Caco-2 (cell line): ENCODE measurements around the gene DDTL. TPM values are rescaled to one million over a fixed set of nuclear protein-coding genes. Genes with fewer than 3 reads are reported as not detected.
A peak's percentile ranks its signal among the peaks of the same experiment; 100 is the strongest.

Experiments
- BruUV-seq: library from RNA; stranded (reverse); fragments of 400-500 nt; replicated peaks from 2 replicates; lab custom pipeline; 2021; lab: Mats Ljungman, UMichigan
- CTCF ChIA-PET: fragments of 300-600 bp; sonication (Branson Sonifier 250); formaldehyde crosslinking; loops from one replicate; lab custom pipeline; 2022; ENCODE audit warnings: antibody characterized with exemption; lab: Charles Lee
- POLR2A ChIA-PET: fragments of 300-600 bp; sonication (Branson Sonifier 250); formaldehyde crosslinking; loops from one replicate; lab custom pipeline; 2022; ENCODE audit warnings: antibody characterized with exemption; lab: Charles Lee
- DNase-seq, 2 experiments: peaks; one replicate each; pipeline versions ENCODE4 v3.0.0 to v3.0.0-alpha.2; 2020 to 2022
- H3K27me3 ChIP-seq: replicated peaks from 2 replicates; pipeline ENCODE4 v1.6.0; 2011; ENCODE audit warnings: low read length; ENCODE audit not compliant: control insufficient read depth, insufficient read depth
- H3K36me3 ChIP-seq: 2 replicates; pipeline ENCODE4 v1.5.1; 2011; ENCODE audit warnings: low read length; ENCODE audit not compliant: control insufficient read depth, insufficient read depth
- H3K4me1 ChIP-seq: fragments of 250-450 bp; sonication (Bioruptor Pico); 2 replicates; pipeline ENCODE4 v1.5.1; 2020; ENCODE audit warnings: mild to moderate bottlenecking
- H3K4me3 ChIP-seq: 2 replicates; pipeline ENCODE4 v1.5.1; 2011; ENCODE audit warnings: low read depth, mild to moderate bottlenecking, control low read depth, low read length
- H3K9me3 ChIP-seq: fragments of 250-450 bp; sonication (Bioruptor Pico); 2 replicates; pipeline ENCODE4 v1.5.1; 2020; ENCODE audit warnings: mild to moderate bottlenecking, moderate library complexity
- H3K27ac Mint-ChIP-seq: one replicate; pipeline ENCODE4 v1.8.0; 2022; ENCODE audit warnings: mixed read lengths; ENCODE audit not compliant: unreplicated experiment
- H3K27me3 Mint-ChIP-seq: one replicate; pipeline ENCODE4 v1.8.0; 2022; ENCODE audit warnings: mixed read lengths; ENCODE audit not compliant: insufficient read depth, unreplicated experiment
- H3K36me3 Mint-ChIP-seq: one replicate; pipeline ENCODE4 v1.8.0; 2022; ENCODE audit warnings: mild to moderate bottlenecking, mixed read lengths; ENCODE audit not compliant: insufficient read depth, unreplicated experiment
- H3K4me1 Mint-ChIP-seq: one replicate; pipeline ENCODE4 v1.8.0; 2022; ENCODE audit warnings: low read depth, mixed read lengths; ENCODE audit not compliant: unreplicated experiment
- H3K4me3 Mint-ChIP-seq: one replicate; pipeline ENCODE4 v1.8.0; 2022; ENCODE audit warnings: mild to moderate bottlenecking, moderate library complexity, mixed read lengths; ENCODE audit not compliant: unreplicated experiment
- H3K9me3 Mint-ChIP-seq: one replicate; pipeline ENCODE4 v1.8.0; 2022; ENCODE audit warnings: mixed read lengths; ENCODE audit not compliant: unreplicated experiment
- CTCF ChIP-seq, 2 experiments: fragments of 200-600 bp in 1 of 2; IDR thresholded peaks; 1 replicate in 1 of 2; 2 replicates in 1 of 2; pipeline versions ENCODE4 v1.5.1 to v1.8.0; 2011 to 2022; ENCODE audit warnings: antibody characterized with exemption in 1 of 2, control low read depth in 1 of 2, inconsistent platforms in 1 of 2, low read depth in 1 of 2, low read length in 1 of 2, mild to moderate bottlenecking in 1 of 2, moderate library complexity in 1 of 2; ENCODE audit not compliant: insufficient read depth in 1 of 2, severe bottlenecking in 1 of 2, unreplicated experiment in 1 of 2
- intact Hi-C: fragments of 100-400 bp; cut with micrococcal nuclease; formaldehyde crosslinking; loops from one replicate; pipeline ENCODE4 v1.10.0; 2022; ENCODE audit not compliant: unreplicated experiment
- total RNA-seq: library from RNA; stranded (reverse); gene quantifications from 2 replicates; pipeline ENCODE4 v1.2.3, GENCODE V29; 2022

DDTL gene
- total RNA-seq, 1 experiment from 2014 or later: 4.1 TPM

DNA sequence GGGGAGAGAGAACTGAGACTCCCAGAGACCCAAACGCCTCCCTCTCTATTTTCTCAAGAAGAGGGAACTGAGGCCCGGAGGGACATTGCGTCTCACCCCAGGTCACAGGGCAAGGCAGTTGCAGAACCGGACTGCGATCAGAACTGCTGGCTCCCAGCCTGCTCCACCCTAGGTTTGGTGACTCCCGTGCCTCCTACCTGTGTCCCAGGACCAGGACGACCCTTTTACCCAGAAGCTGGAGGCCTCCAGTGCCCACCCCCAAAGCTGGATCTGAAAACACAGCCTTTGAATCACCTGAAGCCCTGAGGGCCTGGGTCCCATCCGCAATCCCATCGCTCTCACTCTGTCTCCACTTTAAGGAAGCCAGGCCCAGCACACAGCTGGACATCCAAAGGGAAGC, 37.2 kb downstream of the DDTL start:
- Mint-ChIP-seq H3K4me1 (peaks cover 5% of the 10 kb centered on the region), H3K27ac (no peak overlapping the region), H3K27me3 (no peaks in the 10 kb centered on the region), H3K4me3 (no peak overlapping the region), H3K9me3 (no peaks in the 10 kb centered on the region), H3K36me3 (no peaks in the 10 kb centered on the region)
- TF ChIP-seq CTCF (IDR thresholded peaks at IDR 0.05; ENCODE audit: insufficient read depth in 1 of 2, low read depth in 1 of 2, low read length in 1 of 2, severe bottlenecking in 1 of 2, unreplicated experiment in 1 of 2): no peak
- no peaks in the 10 kb centered on the region for H3K27me3 ChIP-seq
- DNase-seq: no peak
- ChIA-PET CTCF (no interaction called here), POLR2A (no interaction called here)
- intact Hi-C loops: no loop called here
- H3K36me3 ChIP-seq: no peaks in the 10 kb centered on the region
- no TSS peak for BruUV-seq
- no peak overlapping the region for H3K4me3 ChIP-seq
- peaks cover 10% of the 10 kb centered on the region for H3K4me1 ChIP-seq
- H3K9me3 ChIP-seq: no peaks in the 10 kb centered on the region

- no peaks in the 10 kb centered on the region for H3K27me3 Mint-ChIP-seq
- H3K4me3 ChIP-seq: no peak within 1 kb of the TSS
- H3K4me3 Mint-ChIP-seq: no peak within 1 kb of the TSS
- H3K36me3 Mint-ChIP-seq: peaks cover 2% of the 10 kb centered on the region
- H3K9me3 Mint-ChIP-seq: peaks cover 11% of the 10 kb centered on the region
- no peaks in the 10 kb centered on the region for H3K27me3 ChIP-seq
- intact Hi-C loops: no loop called here
- H3K4me1 Mint-ChIP-seq: peaks cover 17% of the 10 kb centered on the region
- peaks cover 24% of the 10 kb centered on the region for H3K4me1 ChIP-seq
- POLR2A ChIA-PET: no interaction called here
- H3K36me3 ChIP-seq: no peaks in the 10 kb centered on the region
- peak within 1 kb of the TSS; percentile 24 for H3K27ac Mint-ChIP-seq
- TF ChIP-seq CTCF (IDR thresholded peaks at IDR 0.05; ENCODE audit: insufficient read depth in 1 of 2, low read depth in 1 of 2, low read length in 1 of 2, severe bottlenecking in 1 of 2, unreplicated experiment in 1 of 2): no peak
- CTCF ChIA-PET: no interaction called here
- peaks cover 9% of the 10 kb centered on the region; the same call in 1 of the 2 replicates for H3K9me3 ChIP-seq
- no TSS peak for BruUV-seq
- DNase-seq: no peak
Observed at GRCh38 chr22:24005201-24005600, 38.5 kb downstream of the DDTL start, which contains the start of gene GSTT4. TSS of gene GSTT4 (minus strand) at chr22:24005453. CDS start at chr22:24005356, 97 bp downstream.

DNA sequence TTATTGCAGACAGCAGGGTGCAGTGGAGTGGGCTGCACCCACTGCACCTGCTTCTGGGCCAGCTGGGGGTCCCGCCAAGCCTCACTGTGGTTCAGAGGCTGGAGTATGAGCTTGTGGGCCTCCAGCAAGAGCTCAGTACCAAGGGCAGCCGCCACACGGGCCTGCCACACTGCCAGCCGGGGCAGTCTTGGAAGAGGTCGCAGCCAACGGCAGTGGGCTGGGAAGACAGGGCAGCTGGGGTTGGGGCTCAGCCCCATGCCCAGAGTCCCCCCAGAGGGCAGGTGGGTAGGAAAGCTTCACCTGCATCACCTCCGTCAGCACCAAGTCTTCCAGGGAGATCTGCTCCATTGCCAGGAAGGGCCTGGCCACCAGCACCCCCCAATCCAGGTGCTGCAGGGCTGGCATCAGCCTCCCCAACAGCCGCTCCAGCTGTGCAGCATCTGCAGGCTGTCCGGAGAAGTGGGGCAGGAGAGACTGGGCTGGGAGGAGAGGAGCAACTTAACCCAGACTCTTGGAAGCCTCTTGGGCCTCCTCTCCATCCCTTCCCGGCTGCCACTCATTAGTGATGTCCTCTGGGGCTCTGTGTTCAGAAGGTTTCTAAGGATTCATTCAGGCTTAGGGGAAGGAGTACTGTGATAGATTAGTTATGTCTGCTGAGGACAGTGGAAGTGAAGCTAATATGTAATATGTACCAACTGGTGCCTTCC, 39.7 kb downstream of the DDTL start:
- Mint-ChIP-seq H3K27me3 (no peaks in the 10 kb centered on the region), H3K4me1 (peaks cover 20% of the 10 kb centered on the region), H3K9me3 (peaks cover 12% of the 10 kb centered on the region), H3K27ac (no peak overlapping the region), H3K4me3 (no peak overlapping the region), H3K36me3 (peaks cover 13% of the 10 kb centered on the region)
- BruUV-seq: no TSS peak
- POLR2A ChIA-PET: no interaction called here
- intact Hi-C loops: no loop called here
- Histone ChIP-seq H3K36me3 (no peaks in the 10 kb centered on the region), H3K4me3 (no peak overlapping the region), H3K4me1 (peaks cover 26% of the 10 kb centered on the region), H3K9me3 (peaks cover 11% of the 10 kb centered on the region; the same call in 1 of the 2 replicates), H3K27me3 (no peaks in the 10 kb centered on the region)
- CTCF ChIA-PET: interaction anchor here (0.6 to 1.1 kb wide), 2 partner anchors 10 to 149 kb away, joined by 3 to 5 read pairs; partner anchors contain the start of gene SLC2A11
- no peak for DNase-seq
- no peak for TF ChIP-seq CTCF (IDR thresholded peaks at IDR 0.05; ENCODE audit: insufficient read depth in 1 of 2, low read depth in 1 of 2, low read length in 1 of 2, severe bottlenecking in 1 of 2, unreplicated experiment in 1 of 2)
